Progenitor cell of endocrine pancreas (in vitro differentiated cells): Measurements from ENCODE around the gene NDST1. TPM values are rescaled to one million over a fixed set of nuclear protein-coding genes. Genes with fewer than 3 reads are reported as not detected.

ENCODE experiments used
- DNase-seq: peaks from one replicate; pipeline ENCODE4 v3.0.0; 2021; ENCODE audit warnings: low spot score; ENCODE audit not compliant: unreplicated experiment
- H3K27ac Mint-ChIP-seq: 2 replicates; pipeline ENCODE4 v1.8.0; 2021; ENCODE audit warnings: mild to moderate bottlenecking, moderate library complexity, mixed read lengths
- H3K27me3 Mint-ChIP-seq: 2 replicates; pipeline ENCODE4 v1.8.0; 2021; ENCODE audit warnings: mixed read lengths
- H3K36me3 Mint-ChIP-seq: 2 replicates; pipeline ENCODE4 v1.8.0; 2022; ENCODE audit warnings: mixed read lengths; ENCODE audit not compliant: insufficient read depth
- H3K4me1 Mint-ChIP-seq: 2 replicates; pipeline ENCODE4 v1.8.0; 2021; ENCODE audit warnings: low read depth, mixed read lengths
- H3K4me3 Mint-ChIP-seq: 2 replicates; pipeline ENCODE4 v1.8.0; 2021; ENCODE audit warnings: low read depth, mild to moderate bottlenecking, moderate library complexity, mixed read lengths
- H3K9me3 Mint-ChIP-seq: 2 replicates; pipeline ENCODE4 v1.8.0; 2021; ENCODE audit warnings: low read depth, mixed read lengths
- CTCF ChIP-seq: fragments of 200-600 bp; sonication (generic); IDR thresholded peaks from one replicate; pipeline ENCODE4 v1.5.0; 2021; ENCODE audit warnings: antibody characterized with exemption, mild to moderate bottlenecking; ENCODE audit not compliant: unreplicated experiment
- total RNA-seq: library from RNA; stranded (reverse); gene quantifications from 2 replicates; pipeline ENCODE4 v1.2.1, GENCODE V29; 2021

Gene NDST1
- total RNA-seq, 1 donor from 2014 or later = 169 TPM

DNA sequence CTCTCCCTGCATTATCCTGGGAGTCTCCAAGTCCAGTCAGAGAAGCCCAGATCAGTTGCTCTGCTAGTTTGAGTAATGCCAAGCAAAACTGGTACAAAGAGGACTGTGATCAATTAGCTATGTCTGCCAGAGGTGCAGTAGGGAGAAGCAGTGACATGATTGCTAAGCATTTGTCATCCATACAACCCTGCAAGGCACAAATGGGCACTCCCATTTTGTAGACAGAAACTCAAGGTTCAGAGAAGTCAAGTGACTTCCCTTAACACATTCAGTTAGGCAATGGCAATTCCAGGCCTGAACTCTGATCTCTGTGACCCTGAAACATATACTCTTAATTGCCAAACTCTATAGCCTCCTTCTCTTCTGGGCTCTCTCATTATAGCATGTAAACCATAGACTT is 34.0 kb downstream of the NDST1 start:
- Mint-ChIP-seq H3K4me1 (peaks cover 2% of the 10 kb centered on the region), H3K4me3 (no peak overlapping the region), H3K27ac (peak overlapping the region; percentile 82), H3K36me3 (peaks cover 40% of the 10 kb centered on the region), H3K9me3 (no peaks in the 10 kb centered on the region), H3K27me3 (no peaks in the 10 kb centered on the region)
- TF ChIP-seq CTCF = no peak
- no peak for DNase-seq

GRCh38 chr5:150542933-150543445 is 35.1 kb downstream of the NDST1 start:
- TF ChIP-seq CTCF = no peak
- H3K9me3 Mint-ChIP-seq = no peaks in the 10 kb centered on the region

DNA sequence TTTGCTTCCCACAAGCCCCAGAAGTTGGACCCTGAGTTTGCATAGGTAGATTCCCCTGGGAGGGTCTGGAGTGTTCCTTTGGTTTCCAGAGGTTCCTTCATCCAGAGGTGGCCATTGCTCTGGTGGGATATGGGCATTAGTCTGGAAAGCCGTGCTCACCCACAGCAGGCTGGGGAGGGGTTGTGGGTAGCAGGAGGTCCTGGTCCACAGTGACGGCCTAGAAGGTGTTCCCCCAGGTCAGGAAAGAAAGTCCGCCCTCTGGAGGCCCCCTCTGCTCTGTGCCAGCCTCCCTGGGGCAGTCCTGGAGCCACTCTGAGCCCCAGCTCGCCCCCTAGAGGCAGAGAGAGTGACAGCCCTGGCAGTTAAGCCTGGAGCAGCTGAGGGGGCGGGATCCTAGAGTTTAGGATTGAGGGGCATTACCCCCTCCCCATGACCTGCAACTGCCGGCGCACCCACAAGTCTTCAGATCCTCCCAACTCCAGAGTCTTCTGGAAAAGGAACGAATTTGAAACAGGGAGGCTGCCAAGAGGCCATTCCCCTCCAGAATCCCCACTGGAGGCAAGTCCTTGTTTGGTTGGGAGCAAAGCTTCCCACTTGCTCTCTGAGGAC is 36.8 kb downstream of the NDST1 start:
- H3K36me3 Mint-ChIP-seq = peaks cover 35% of the 10 kb centered on the region
- H3K27me3 Mint-ChIP-seq = no peaks in the 10 kb centered on the region
- H3K4me3 Mint-ChIP-seq = no peak overlapping the region
- H3K4me1 Mint-ChIP-seq = peaks cover 2% of the 10 kb centered on the region
- H3K9me3 Mint-ChIP-seq = no peaks in the 10 kb centered on the region
- DNase-seq = peak; percentile 69
- peak; percentile 88 for TF ChIP-seq CTCF
- H3K27ac Mint-ChIP-seq = no peak overlapping the region

More at GRCh38 chr5:150542933-150543445, 35.1 kb downstream of the NDST1 start:
- Mint-ChIP-seq H3K4me1 (peaks cover 2% of the 10 kb centered on the region), H3K4me3 (no peak overlapping the region), H3K27me3 (no peaks in the 10 kb centered on the region), H3K36me3 (peaks cover 38% of the 10 kb centered on the region), H3K27ac (peak overlapping the region; percentile 71)
- DNase-seq = no peak

- H3K4me3 Mint-ChIP-seq = no peak overlapping the region
- DNase-seq = no peak
- H3K9me3 Mint-ChIP-seq = no peaks in the 10 kb centered on the region
- H3K27ac Mint-ChIP-seq = no peak overlapping the region
- H3K36me3 Mint-ChIP-seq = peaks cover 31% of the 10 kb centered on the region
- H3K27me3 Mint-ChIP-seq = no peaks in the 10 kb centered on the region
- peaks cover 2% of the 10 kb centered on the region for H3K4me1 Mint-ChIP-seq
- no peak for TF ChIP-seq CTCF
Observed at GRCh38 chr5:150545246-150545645, 37.3 kb downstream of the NDST1 start.

- peaks cover under 1% of the 10 kb centered on the region for H3K4me1 Mint-ChIP-seq
- no peaks in the 10 kb centered on the region for H3K9me3 Mint-ChIP-seq
- H3K4me3 Mint-ChIP-seq = no peak overlapping the region
- H3K36me3 Mint-ChIP-seq = peaks cover 30% of the 10 kb centered on the region
- no peak overlapping the region for H3K27ac Mint-ChIP-seq
- no peak for DNase-seq
- TF ChIP-seq CTCF = no peak
- H3K27me3 Mint-ChIP-seq = no peaks in the 10 kb centered on the region
Observed at GRCh38 chr5:150548123-150548522, 40.2 kb downstream of the NDST1 start.
